Loucy (cell line): Measurements from ENCODE around the gene MPC1.
"Not testable (repeated sequence)": the region's sequence is repeated elsewhere in the genome, so short reads cannot be mapped to it uniquely, and the experiment has no call there.

Experiments
- H2AFZ ChIP-seq: fragments of 200-600 bp; sonication (generic); 2 replicates; pipeline ENCODE4 v1.6.0; 2016; ENCODE audit warnings: antibody characterized with exemption, mild to moderate bottlenecking, low read length, moderate library complexity
- H3F3A ChIP-seq: fragments of 200-600 bp; 2 replicates; pipeline ENCODE4 v1.6.0; 2016; ENCODE audit warnings: antibody characterized with exemption, low read depth, mild to moderate bottlenecking
- H3K27me3 ChIP-seq: fragments of 200-600 bp; sonication (generic); 2 replicates; pipeline ENCODE4 v1.6.1; 2014; ENCODE audit warnings: low read length, mild to moderate bottlenecking; ENCODE audit not compliant: insufficient read depth, poor library complexity, severe bottlenecking
- H3K36me3 ChIP-seq: fragments of 200-600 bp; sonication (generic); 2 replicates; pipeline ENCODE4 v1.6.1; 2016; ENCODE audit warnings: low read length; ENCODE audit not compliant: insufficient read depth
- H3K4me1 ChIP-seq: fragments of 200-600 bp; sonication (generic); 2 replicates; pipeline ENCODE4 v1.5.1; 2014; ENCODE audit warnings: low read length, mild to moderate bottlenecking; ENCODE audit not compliant: insufficient read depth, poor library complexity, severe bottlenecking
- H3K4me2 ChIP-seq: fragments of 200-600 bp; sonication (generic); 2 replicates; pipeline ENCODE4 v1.6.0; 2014; ENCODE audit warnings: antibody characterized with exemption, low read length, low read depth, mild to moderate bottlenecking; ENCODE audit not compliant: poor library complexity, severe bottlenecking
- H3K4me3 ChIP-seq: fragments of 200-600 bp; sonication (generic); 2 replicates; pipeline ENCODE4 v1.5.1; 2014; ENCODE audit warnings: low read length, mild to moderate bottlenecking, mixed read lengths; ENCODE audit not compliant: poor library complexity, severe bottlenecking
- H3K79me2 ChIP-seq: fragments of 200-600 bp; sonication (generic); 2 replicates; pipeline ENCODE4 v1.6.1; 2014; ENCODE audit warnings: low read length; ENCODE audit not compliant: insufficient read depth
- H3K9ac ChIP-seq: fragments of 200-600 bp; sonication (generic); 2 replicates; pipeline ENCODE4 v1.6.0; 2014; ENCODE audit warnings: mild to moderate bottlenecking, low read depth, low read length, moderate library complexity; ENCODE audit not compliant: poor library complexity, severe bottlenecking
- H3K9me2 ChIP-seq: fragments of 200-600 bp; sonication (generic); replicated peaks from 2 replicates; pipeline ENCODE4 v1.6.1; 2016; ENCODE audit warnings: low read depth, low read length, mixed read lengths
- H3K9me3 ChIP-seq: fragments of 200-600 bp; sonication (generic); 2 replicates; pipeline ENCODE4 v1.6.1; 2014; ENCODE audit warnings: mild to moderate bottlenecking, antibody characterized with exemption, low read length, low read depth; ENCODE audit not compliant: insufficient read depth
- H4K20me1 ChIP-seq: fragments of 200-600 bp; sonication (generic); 2 replicates; pipeline ENCODE4 v1.6.0; 2014; ENCODE audit warnings: antibody characterized with exemption, low read length, mild to moderate bottlenecking; ENCODE audit not compliant: insufficient read depth, poor library complexity, severe bottlenecking
- CTCF ChIP-seq: fragments of 200-600 bp; sonication (generic); conservative IDR thresholded peaks from 2 replicates; pipeline ENCODE4 v1.5.1; 2014; ENCODE audit warnings: mild to moderate bottlenecking, antibody characterized with exemption, low read length
- EZH2phosphoT487 ChIP-seq: fragments of 200-600 bp; IDR thresholded peaks from 2 replicates; pipeline ENCODE4 v1.6.1; 2018; ENCODE audit warnings: antibody characterized with exemption, mild to moderate bottlenecking, moderate library complexity, borderline replicate concordance

The MPC1 gene

DNA sequence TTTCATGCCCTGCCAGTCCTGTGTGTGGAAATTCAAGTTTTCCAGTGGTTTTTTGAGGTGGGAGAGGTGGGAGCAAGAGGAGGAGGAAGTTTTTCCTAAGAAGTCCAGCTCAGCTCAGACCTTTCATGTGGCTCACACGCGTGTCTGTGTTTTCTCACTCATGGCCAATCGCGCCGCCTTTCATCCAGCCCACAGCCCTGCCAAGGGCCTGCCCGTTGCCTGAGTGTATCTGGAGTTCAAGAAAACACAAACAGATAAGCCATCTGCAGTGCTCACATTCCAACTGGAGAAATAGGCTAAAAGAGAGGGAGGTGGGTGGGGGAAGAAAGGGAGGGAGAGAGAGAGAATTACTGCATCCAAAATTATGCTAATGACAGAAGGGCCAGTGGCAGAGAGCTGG is 12.6 kb upstream of the MPC1 start:
- Histone ChIP-seq H3K4me2 (no peak overlapping the region), H3K27me3 (no peaks in the 10 kb centered on the region), H2AFZ (no peak overlapping the region), H3K79me2 (no peaks in the 10 kb centered on the region), H3K9me2 (no peaks in the 10 kb centered on the region), H3K4me1 (no peaks in the 10 kb centered on the region), H3F3A (no peaks in the 10 kb centered on the region), H3K9ac (no peak overlapping the region), H3K36me3 (no peaks in the 10 kb centered on the region), H3K9me3 (no peaks in the 10 kb centered on the region), H3K4me3 (no peak overlapping the region), H4K20me1 (no peaks in the 10 kb centered on the region)
- TF ChIP-seq CTCF: no peak
- no peak for TF ChIP-seq EZH2phosphoT487

GRCh38 chr6:166394036-166394892 is 11.5 kb upstream of the MPC1 start:
- H3K27me3 ChIP-seq: no peaks in the 10 kb centered on the region
- H3K4me2 ChIP-seq: no peak overlapping the region
- no peaks in the 10 kb centered on the region for H3K9me2 ChIP-seq
- no peaks in the 10 kb centered on the region for H3K9me3 ChIP-seq
- no peaks in the 10 kb centered on the region for H3K79me2 ChIP-seq
- H3K9ac ChIP-seq: no peak overlapping the region
- H3K36me3 ChIP-seq: no peaks in the 10 kb centered on the region
- TF ChIP-seq CTCF: no peak
- no peak for TF ChIP-seq EZH2phosphoT487
- H2AFZ ChIP-seq: no peak overlapping the region
- no peaks in the 10 kb centered on the region for H4K20me1 ChIP-seq
- H3F3A ChIP-seq: no peaks in the 10 kb centered on the region
- H3K4me3 ChIP-seq: no peak overlapping the region
- no peaks in the 10 kb centered on the region for H3K4me1 ChIP-seq

DNA sequence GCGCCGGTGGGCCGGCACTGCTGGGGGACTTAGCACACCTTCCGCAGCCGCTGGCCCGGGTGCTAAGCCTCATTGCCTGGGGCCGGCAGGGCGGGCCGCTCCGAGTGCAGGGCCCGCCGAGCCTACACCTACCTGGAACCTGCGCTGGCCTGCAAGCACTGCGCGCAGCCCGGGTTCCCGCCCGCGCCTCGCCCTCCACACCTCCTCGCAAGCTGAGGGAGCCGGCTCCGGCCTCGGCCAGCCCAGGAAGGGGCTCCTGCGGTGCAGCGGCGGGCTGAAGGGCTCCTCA is 10.7 kb upstream of the MPC1 start:
- Histone ChIP-seq H3K9ac (no peak overlapping the region), H3K9me2 (no peaks in the 10 kb centered on the region), H4K20me1 (no peaks in the 10 kb centered on the region), H3K36me3 (no peaks in the 10 kb centered on the region), H3F3A (no peaks in the 10 kb centered on the region), H3K79me2 (no peaks in the 10 kb centered on the region), H3K9me3 (no peaks in the 10 kb centered on the region), H3K4me1 (no peaks in the 10 kb centered on the region), H2AFZ (no peak overlapping the region), H3K27me3 (no peaks in the 10 kb centered on the region), H3K4me3 (no peak overlapping the region), H3K4me2 (no peak overlapping the region)
- TF ChIP-seq CTCF (no peak), EZH2phosphoT487 (no peak)

- H3K4me2 ChIP-seq, H3F3A ChIP-seq, H3K27me3 ChIP-seq, H3K9me3 ChIP-seq, H3K4me1 ChIP-seq, H3K4me3 ChIP-seq, H3K9me2 ChIP-seq, H3K9ac ChIP-seq, H3K36me3 ChIP-seq, H2AFZ ChIP-seq, H3K79me2 ChIP-seq, H4K20me1 ChIP-seq: not testable (repeated sequence)
These were observed 10.2 kb upstream of the MPC1 start for GRCh38 chr6:166392755-166393534.
